Thymus (tissue), 11 donors: ENCODE results near the gene SLC15A4. TPM values are rescaled to one million over a fixed set of nuclear protein-coding genes. Genes with fewer than 3 reads are reported as not detected.
"Not testable (repeated sequence)": the region's sequence is repeated elsewhere in the genome, so short reads cannot be mapped to it uniquely, and the experiment has no call there.

Experiments used
- DNase-seq, 9 donors: peaks; one replicate each; pipeline ENCODE4 v3.0.0-alpha.2; 2013; ENCODE audit warnings: low spot score in 9 of 9, low read depth in 6 of 9, missing footprints in 1 of 9
- H3K27ac ChIP-seq, 2 donors: one replicate each; pipeline ENCODE4 v1.5.1; 2013; ENCODE audit warnings: control low read depth in 1 of 2, low read depth in 1 of 2, low read length in 1 of 2, mild to moderate bottlenecking in 1 of 2, moderate library complexity in 1 of 2
- H3K27me3 ChIP-seq, 2 donors: one replicate each; pipeline ENCODE4 v1.5.1; 2013; ENCODE audit warnings: low read length in 1 of 2; ENCODE audit not compliant: control insufficient read depth in 2 of 2, insufficient read depth in 1 of 2
- H3K36me3 ChIP-seq, 2 donors: one replicate each; pipeline ENCODE4 v1.5.1; 2013; ENCODE audit warnings: low read length in 1 of 2, mild to moderate bottlenecking in 1 of 2, moderate library complexity in 1 of 2; ENCODE audit not compliant: control insufficient read depth in 2 of 2, insufficient read depth in 2 of 2
- H3K4me1 ChIP-seq, 2 donors: one replicate each; pipeline ENCODE4 v1.5.1; 2013; ENCODE audit warnings: low read length in 2 of 2; ENCODE audit not compliant: control insufficient read depth in 2 of 2, insufficient read depth in 2 of 2
- H3K4me3 ChIP-seq, 2 donors: one replicate each; pipeline ENCODE4 v1.5.1; 2013; ENCODE audit warnings: low read length in 2 of 2, control low read depth in 1 of 2, mild to moderate bottlenecking in 1 of 2
- H3K9me3 ChIP-seq, 2 donors: one replicate each; pipeline ENCODE4 v1.5.1; 2013; ENCODE audit warnings: low read length in 1 of 2, mild to moderate bottlenecking in 1 of 2; ENCODE audit not compliant: control insufficient read depth in 2 of 2, insufficient read depth in 1 of 2
- WGBS: extraction: QIAGEN DNeasy Blood & Tissue Kit; methylation state at CpG from one replicate; pipeline ENCODE4 v1.1.7; 2013; 5-methylcytosine and 5-hydroxymethylcytosine counted together
- polyA plus RNA-seq: library from polyadenylated mRNA; stranded (reverse); fragments of 200-250 nt; gene quantifications from one replicate; pipeline ENCODE4 v1.2.3, GENCODE V29; 2013
- total RNA-seq: library from RNA; stranded (reverse); fragments of 120-200 nt; gene quantifications from one replicate; pipeline ENCODE4 v1.2.4, GENCODE V29; 2013
- donor health status: healthy.

The SLC15A4 gene
- total and polyA plus RNA-seq, 2 donors, result 13.4 to 24.7 TPM

GRCh38 chr12:128810182-128811127 is 13.3 kb downstream of the SLC15A4 start:
- Histone ChIP-seq H3K9me3 (no peaks in the 10 kb centered on the region), H3K27me3 (no peaks in the 10 kb centered on the region), H3K27ac (no peak overlapping the region), H3K4me3 (no peak overlapping the region), H3K36me3 (peaks cover 27 to 35% of the 10 kb centered on the region in 2 donors), H3K4me1 (no peaks in the 10 kb centered on the region)
- 85% methylated on average over 14 of the region's 14 CpGs for WGBS
- no peak for DNase-seq

DNA sequence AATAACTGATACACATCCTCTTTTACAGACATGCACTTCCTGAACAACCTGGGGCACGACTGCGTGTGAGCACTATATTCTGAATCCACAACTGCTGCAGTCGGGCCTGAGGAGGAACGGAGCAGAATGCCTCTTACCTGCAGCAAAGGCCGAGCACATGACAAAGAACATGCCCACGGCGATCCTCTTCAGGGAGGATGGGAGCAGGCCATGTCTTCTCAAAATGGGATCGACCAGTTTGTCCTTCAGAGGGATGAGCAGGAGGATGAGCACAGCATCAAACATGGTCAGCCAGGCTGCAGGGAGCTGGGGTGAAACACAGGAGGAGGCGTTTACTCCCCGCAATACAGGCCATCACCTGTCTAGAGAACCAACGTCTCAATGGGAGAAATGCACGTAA is 15.1 kb downstream of the SLC15A4 start:
- no peaks in the 10 kb centered on the region for H3K27me3 ChIP-seq
- no peaks in the 10 kb centered on the region for H3K4me1 ChIP-seq
- DNase-seq, result no peak
- no peak overlapping the region for H3K4me3 ChIP-seq
- no peak overlapping the region for H3K27ac ChIP-seq
- no peaks in the 10 kb centered on the region for H3K9me3 ChIP-seq
- peaks cover 29 to 30% of the 10 kb centered on the region in 2 donors for H3K36me3 ChIP-seq
- 89% methylated on average over 12 of the region's 12 CpGs for WGBS

GRCh38 chr12:128807161-128807724 is 16.5 kb downstream of the SLC15A4 start:
- H3K4me1 ChIP-seq, result no peaks in the 10 kb centered on the region
- H3K36me3 ChIP-seq, result peaks cover 23 to 28% of the 10 kb centered on the region in 2 donors
- H3K9me3 ChIP-seq, result no peaks in the 10 kb centered on the region
- 96% methylated on average over 14 of the region's 14 CpGs for WGBS
- DNase-seq, result no peak
- no peak overlapping the region for H3K4me3 ChIP-seq
- H3K27me3 ChIP-seq, result no peaks in the 10 kb centered on the region
- no peak overlapping the region for H3K27ac ChIP-seq

- Histone ChIP-seq H3K27me3 (no peaks in the 10 kb centered on the region), H3K36me3 (peaks cover 23 to 30% of the 10 kb centered on the region in 2 donors), H3K4me1 (no peaks in the 10 kb centered on the region), H3K9me3 (no peaks in the 10 kb centered on the region), H3K27ac (no peak overlapping the region), H3K4me3 (no peak overlapping the region)
- DNase-seq, result no peak
- WGBS, result 87% methylated on average over 9 of the region's 9 CpGs
These were observed 17.2 kb downstream of the SLC15A4 start for GRCh38 chr12:128806573-128806972.

DNA sequence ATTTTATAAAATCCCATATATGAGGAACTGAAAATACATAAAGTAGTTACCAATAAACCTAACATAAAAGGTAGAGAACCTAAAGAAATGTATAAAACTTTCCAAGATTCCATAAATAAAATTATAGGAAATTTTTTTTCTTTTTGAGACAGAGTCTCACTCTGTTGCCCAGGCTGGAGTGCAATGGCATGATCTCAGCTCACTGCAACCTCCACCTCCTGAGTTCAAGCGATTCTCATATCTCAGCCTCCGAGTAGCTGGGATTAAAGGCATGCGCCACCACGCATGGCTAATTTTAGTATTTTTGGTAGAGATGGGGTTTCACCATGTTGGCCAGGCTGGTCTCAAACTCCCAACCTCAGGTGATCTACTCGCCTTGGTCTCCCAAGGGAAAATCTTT is 18.4 kb downstream of the SLC15A4 start:
- H3K4me1 ChIP-seq, H3K27me3 ChIP-seq, H3K4me3 ChIP-seq, H3K27ac ChIP-seq, H3K9me3 ChIP-seq, DNase-seq: not testable (repeated sequence)
- WGBS, result 98% methylated on average over 5 of the region's 5 CpGs
- H3K36me3 ChIP-seq, result peaks cover 32 to 33% of the 10 kb centered on the region in 2 donors

DNA sequence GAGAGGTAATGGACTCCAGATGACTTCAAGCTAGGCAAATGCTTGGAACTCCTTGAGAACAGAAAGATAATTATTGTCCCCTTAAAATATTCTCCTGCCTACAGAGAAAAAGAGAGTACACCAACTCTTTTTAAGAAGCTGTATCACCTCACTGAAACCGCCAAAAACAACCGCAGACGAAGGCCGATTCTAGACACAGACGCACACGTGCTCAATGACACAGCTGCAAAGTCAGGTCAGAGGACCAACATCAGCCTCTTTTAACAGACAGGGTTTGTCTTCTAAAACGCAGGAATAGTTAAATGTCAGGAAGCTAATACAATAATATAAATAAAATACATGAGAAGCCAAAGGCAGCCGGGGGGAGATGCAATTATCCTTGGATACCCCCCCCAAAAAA is 19.0 kb downstream of the SLC15A4 start:
- Histone ChIP-seq H3K9me3 (no peaks in the 10 kb centered on the region), H3K27ac (no peak overlapping the region), H3K27me3 (no peaks in the 10 kb centered on the region), H3K36me3 (peaks cover 36 to 37% of the 10 kb centered on the region in 2 donors), H3K4me3 (no peak overlapping the region), H3K4me1 (no peaks in the 10 kb centered on the region)
- WGBS, result over 99% methylated on average over 8 of the region's 8 CpGs
- DNase-seq, result no peak

DNA sequence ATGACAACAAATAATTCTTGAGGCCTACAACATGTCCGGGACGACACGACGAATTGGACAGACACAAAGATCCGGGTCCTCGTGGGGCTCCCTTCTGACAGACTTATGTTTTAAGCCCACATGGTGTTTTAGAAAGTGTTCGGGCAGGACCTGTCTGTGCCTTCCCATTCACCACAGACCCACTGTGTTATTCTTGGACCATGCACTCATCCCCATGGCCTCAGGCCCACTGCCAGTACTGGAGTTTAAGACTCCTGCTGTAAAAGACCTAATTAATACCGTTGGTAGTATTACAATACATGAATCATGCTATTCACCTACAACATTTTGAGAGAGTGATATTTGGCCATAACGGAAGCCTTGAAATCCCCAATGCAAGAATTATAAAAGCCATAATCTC is 20.0 kb downstream of the SLC15A4 start:
- Histone ChIP-seq H3K27ac (no peak overlapping the region), H3K4me1 (no peaks in the 10 kb centered on the region), H3K4me3 (no peak overlapping the region), H3K36me3 (peaks cover 40 to 42% of the 10 kb centered on the region in 2 donors), H3K9me3 (no peaks in the 10 kb centered on the region), H3K27me3 (no peaks in the 10 kb centered on the region)
- no peak for DNase-seq
- WGBS, result 98% methylated on average over 9 of the region's 9 CpGs

GRCh38 chr12:128802756-128803155 is 21.0 kb downstream of the SLC15A4 start:
- Histone ChIP-seq H3K36me3 (peaks cover 42 to 49% of the 10 kb centered on the region in 2 donors), H3K27ac (no peak overlapping the region), H3K4me1 (peaks cover 0 to 2% of the 10 kb centered on the region in 2 donors), H3K4me3 (no peak overlapping the region), H3K9me3 (no peaks in the 10 kb centered on the region), H3K27me3 (no peaks in the 10 kb centered on the region)
- no peak for DNase-seq
- 92% methylated on average over 13 of the region's 13 CpGs for WGBS

- Histone ChIP-seq H3K27me3 (no peaks in the 10 kb centered on the region), H3K4me1 (peaks cover 0 to 2% of the 10 kb centered on the region in 2 donors), H3K27ac (no peak overlapping the region), H3K36me3 (peaks cover 40 to 51% of the 10 kb centered on the region in 2 donors), H3K4me3 (no peak overlapping the region), H3K9me3 (no peaks in the 10 kb centered on the region)
- no peak for DNase-seq
- WGBS, result 94% methylated on average over 8 of the region's 8 CpGs
These were observed 21.8 kb downstream of the SLC15A4 start for GRCh38 chr12:128801879-128802391.
